GM19023 (cell line): Measurements from ENCODE around the gene CCDC97.
"Not testable (repeated sequence)": the region's sequence is repeated elsewhere in the genome, so short reads cannot be mapped to it uniquely, and the experiment has no call there.

Source experiments
- ATAC-seq: cut with Tn5 transposase; IDR thresholded peaks from one replicate; pipeline ENCODE4 v1.9.1; 2021; ENCODE audit warnings: mild to moderate bottlenecking, moderate library complexity; ENCODE audit not compliant: unreplicated experiment

CCDC97 gene

GRCh38 chr19:41330946-41331678 is 21.1 kb downstream of the CCDC97 start:
- ATAC-seq, result no peak

DNA sequence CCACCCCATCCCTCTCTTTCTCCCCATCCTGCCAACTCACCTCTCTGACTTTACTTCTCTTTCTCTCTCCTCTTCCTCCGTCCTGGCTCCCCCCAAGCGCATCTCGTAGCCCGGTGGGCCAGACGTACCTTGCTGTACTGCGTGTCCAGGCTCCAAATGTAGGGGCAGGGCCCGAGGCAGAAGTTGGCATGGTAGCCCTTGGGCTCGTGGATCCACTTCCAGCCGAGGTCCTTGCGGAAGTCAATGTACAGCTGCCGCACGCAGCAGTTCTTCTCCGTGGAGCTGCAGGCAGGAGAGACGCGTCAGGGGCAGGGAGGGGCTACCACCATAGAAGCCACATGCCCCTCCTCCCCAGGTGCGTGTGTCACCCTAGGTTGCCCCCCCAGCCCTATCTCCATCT is 22.0 kb downstream of the CCDC97 start:
- ATAC-seq, result no peak

DNA sequence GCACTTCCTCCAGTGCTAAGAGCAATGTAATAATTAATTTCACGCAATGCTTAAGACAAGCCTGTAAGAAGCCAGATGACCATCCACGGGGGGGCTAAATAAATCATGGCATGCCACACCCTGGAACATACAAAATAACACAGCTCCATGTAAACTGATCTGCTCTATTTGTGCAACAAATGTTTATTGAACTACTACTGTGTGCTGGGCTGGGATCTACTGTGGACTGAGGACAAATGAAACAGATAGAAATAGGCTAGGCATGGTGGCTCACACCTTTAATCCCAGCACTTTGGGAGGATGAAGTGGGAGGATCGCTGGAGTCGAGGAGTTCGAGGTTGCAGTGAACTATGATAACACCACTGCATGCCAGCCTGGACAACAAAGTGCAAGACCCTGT is 22.5 kb downstream of the CCDC97 start:
- ATAC-seq, result no peak

DNA sequence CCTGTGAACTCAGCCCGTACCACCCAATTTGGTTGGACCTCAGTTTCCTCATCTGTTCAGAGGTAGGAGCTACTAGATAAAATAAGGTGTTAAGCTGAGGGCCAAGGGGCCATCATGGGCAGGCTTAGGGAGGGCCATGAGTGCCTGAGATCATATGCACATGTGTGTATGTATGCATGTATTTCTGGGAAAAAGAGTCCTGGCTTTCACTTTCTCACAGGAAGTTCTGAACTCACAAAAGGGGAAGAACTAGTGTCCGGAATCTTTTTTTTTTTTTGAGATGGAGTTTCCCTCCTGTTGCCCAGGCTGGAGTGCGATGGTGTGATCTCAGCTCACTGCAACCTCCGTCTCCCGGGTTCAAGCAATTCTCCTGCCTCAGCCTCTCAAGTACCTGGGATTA is 24.8 kb downstream of the CCDC97 start:
- no peak for ATAC-seq

- no peak for ATAC-seq
Measured at GRCh38 chr19:41335467-41335866, 25.5 kb downstream of the CCDC97 start.

DNA sequence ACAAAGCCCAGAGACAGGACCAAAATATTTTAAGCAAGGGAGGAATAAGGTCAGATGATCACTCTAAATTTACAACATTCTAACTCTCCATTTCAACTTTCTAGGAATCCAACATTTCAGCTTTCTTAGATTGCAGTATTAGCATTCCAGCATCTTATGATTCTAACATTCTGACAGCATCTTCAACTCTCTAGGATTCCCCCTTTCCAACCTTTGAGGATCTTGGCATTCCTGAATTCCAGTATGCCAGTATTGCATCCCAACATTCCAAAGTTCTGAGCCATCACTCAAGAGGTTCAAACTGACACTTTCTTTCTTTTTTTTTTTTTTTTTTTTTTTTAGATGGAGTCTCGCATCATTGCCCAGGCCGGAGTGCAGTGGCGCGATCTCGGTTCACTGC is 30.0 kb downstream of the CCDC97 start:
- no peak for ATAC-seq

DNA sequence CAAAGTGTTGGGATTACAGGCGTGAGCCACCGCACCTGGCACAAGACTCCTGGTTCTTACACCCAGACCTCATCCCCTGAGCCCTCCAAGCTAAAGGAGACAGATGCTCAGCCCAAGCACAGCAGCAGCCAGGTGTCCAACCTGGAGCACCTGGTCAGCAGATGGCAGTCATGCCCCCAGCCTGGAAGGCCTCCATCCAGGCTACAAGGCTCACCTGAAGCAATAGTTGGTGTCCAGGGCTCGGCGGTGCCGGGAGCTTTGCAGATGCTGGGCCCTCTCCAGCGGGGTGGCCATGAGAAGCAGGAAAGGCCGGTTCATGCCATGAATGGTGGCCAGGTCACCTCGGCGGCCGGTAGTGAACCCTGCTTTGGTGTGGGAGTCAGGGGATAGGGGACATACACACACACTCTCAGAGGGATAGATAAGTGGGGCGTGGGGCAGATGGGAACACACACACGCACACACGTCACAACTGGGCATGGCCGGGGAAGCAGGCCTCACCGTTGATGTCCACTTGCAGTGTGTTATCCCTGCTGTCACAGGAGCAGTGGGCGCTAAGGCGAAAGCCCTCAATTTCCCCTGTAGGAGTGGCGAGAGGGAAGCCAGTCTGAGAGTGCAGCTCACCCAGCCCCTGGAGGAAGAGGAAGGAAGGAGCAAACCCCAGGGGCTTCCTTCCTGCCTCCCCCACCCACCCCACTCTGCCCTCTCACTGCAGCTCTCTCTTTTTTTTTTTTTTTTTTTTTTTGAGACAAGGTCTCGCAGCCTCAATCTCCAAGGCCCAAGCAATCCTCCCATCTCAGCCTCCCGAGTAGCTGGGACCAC is 31.9 kb downstream of the CCDC97 start:
- no peak for ATAC-seq

DNA sequence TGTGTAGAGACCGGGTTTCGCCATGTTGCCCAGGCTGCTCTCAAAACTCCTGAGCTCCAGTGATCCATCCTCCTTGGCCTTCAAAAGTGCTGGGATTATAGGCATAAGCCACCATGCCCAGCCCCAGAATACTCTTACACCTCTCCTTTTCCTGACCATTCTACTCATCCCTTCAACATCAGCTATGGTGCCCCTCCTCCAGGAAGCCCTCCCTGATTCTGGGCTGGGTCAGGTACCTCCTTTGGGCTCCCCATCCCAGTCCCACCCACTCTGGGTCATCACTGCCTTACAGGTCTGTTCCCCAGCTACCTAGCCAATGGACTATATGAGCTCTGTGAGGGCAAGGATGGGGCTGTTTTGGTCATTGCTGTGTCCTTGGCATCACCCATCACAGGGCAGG is 34.2 kb downstream of the CCDC97 start:
- ATAC-seq, result no peak

- ATAC-seq, result not testable (repeated sequence)
Measured at GRCh38 chr19:41346916-41347315, 36.9 kb downstream of the CCDC97 start.

DNA sequence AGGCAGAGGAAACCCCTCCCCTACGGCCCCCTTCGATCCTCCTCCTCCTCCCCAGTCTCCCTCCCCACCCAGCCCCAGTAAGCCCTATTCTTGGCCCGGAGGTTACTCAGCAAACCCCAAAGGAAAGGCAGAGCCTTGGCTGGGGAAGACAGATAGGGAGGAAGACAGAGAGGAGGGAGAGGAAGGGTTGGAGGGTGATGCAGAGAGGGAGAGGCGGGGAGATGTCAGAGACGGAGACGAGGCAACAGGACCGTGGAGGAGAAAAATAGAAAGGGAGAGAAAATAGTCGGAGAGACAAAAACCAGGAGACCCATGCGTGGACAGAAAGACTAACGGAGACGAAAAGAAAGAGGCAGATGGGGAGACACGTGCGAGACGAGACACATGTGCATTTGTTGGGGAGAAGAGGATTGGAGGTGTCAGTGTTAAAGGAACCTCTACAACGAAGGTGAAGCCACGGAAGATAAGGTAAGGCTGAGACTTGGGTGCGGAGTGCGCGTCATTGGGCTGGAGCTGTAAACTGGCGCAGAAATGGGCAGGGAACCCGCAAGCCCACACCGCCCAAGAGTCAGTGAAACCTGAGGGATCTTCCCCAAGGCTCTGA is 40.9 kb downstream of the CCDC97 start:
- ATAC-seq, result no peak

DNA sequence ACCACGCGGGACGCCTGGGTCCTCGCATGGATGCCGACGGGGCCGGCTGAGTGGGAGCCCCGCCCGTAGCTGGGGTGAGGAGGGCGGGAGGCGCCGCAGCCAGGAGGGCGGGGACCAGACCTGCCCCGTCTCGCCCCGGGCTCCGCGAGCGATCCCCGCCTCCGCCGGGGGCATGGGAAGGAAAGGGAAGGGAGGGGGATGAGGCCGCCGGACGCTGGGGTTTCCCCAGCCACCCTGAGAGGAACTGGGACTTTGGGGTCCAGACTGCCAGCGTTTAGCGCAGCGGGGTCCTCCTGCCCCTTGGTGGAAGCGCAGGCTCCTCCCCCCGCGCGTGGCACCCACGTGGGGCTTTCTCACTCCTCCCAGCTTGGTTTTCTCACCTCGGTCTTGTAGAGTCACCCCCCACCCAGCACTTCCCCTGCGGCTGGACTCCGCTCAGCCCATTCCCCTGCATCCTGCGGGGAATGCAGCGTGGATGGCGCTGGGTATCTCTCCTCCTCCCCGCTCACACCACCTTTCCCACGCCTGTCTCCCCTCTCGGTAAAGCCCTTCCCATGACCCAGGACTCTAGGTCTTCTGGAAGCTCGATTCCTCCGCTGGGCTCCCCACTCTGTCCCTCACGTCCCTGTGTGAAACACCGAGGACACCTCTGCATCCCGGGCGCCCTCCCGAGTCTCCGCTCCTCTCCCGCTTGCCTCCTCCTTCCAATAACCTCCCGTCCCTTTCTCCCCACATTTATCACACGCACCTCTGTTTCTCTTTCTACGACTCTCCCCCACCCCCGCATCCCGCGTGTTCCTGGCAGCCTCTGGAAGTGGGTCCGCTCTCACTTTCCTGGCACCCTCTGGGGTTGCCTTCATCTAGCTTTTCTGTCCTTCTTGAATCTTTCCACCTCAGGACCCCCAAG is 41.6 kb downstream of the CCDC97 start:
- peak; percentile 41 for ATAC-seq

DNA sequence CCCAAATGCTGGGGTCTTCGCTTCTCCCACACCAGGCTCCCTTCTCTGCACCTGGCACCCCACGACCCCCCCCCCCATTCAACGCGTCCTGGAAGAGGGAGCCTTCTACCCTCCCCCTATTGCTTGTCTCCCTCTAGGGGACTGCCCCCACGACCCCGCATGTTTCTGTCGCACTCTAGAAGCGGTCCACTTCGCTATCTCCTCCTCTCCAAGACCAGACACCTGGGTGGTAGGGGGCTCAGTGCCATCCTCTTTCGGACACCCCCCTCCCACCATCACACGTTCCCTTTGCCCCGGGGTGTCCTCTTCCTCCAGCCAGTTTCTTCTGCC is 42.3 kb downstream of the CCDC97 start:
- ATAC-seq, result no peak

- no peak for ATAC-seq
Measured at GRCh38 chr19:41352609-41353465, 42.9 kb downstream of the CCDC97 start.

GRCh38 chr19:41353466-41354342 is 43.7 kb downstream of the CCDC97 start, which contains the start of gene TGFB1:
TSS of gene TGFB1 (minus strand) at chr19:41353922. CDS start at chr19:41353044, 878 bp downstream.
- peak; percentile 46 for ATAC-seq

GRCh38 chr19:41354343-41354953 is 44.5 kb downstream of the CCDC97 start:
- ATAC-seq, result no peak

- no peak for ATAC-seq
Measured at GRCh38 chr19:41355035-41355434, 45.1 kb downstream of the CCDC97 start.

DNA sequence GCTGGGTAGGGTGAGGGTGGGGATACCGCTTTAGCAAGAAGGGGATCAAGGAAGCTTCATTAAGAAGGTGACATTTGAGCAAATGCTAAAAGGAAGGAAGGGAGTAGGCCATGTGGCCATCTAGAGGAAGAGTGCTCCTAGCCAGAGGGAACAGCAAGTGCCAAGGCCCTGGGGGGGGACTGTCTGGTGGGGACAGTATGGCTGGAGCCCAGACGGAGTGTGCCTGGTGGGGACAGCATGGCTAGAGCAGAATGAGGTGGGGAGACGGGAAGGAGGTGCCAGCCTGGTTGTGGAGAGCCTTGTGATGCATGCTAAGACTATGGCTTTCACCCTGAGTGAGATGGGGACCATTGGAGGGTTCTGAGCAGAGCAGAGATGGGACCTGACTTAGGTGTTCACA is 45.8 kb downstream of the CCDC97 start:
- ATAC-seq, result no peak

DNA sequence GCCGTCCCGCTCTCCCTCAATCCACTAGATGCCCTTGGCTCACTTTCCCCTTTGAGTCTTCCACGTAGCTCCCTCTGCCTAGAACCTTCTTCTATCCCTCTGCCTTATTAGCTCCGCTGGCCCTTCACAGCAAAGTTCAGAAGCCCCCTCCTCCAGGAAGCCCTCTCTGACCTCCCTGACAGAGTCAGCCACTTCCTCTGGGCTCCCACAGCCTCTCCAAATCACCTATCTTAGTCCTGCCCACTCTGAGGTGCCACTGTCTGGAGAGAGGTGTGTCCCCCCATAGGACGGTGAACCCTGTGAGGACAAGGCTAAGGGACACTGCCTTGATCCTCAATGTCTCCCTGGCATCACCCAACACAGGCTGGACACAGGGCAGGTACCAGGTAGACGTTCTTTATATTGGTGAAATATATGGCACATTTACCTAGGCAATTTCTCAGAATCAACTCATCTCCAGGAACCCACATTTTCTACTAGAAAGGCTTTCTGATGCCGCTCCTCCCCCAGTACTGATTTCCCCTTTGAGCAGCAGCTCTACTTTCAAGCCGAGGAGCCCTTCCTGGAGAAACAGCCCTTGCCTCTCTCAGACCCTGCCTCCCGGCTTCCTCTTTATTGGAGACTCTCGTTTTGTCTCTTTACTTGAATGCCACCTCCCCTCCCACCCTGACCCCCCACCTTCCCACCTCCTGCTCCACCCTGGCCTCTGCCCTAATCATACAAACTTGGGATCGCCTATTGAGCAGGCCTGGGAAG is 47.2 kb downstream of the CCDC97 start:
- no peak for ATAC-seq
